AG04450 (cell line): ENCODE data around the gene SMYD1. TPM values are rescaled to one million over a fixed set of nuclear protein-coding genes. Genes with fewer than 3 reads are reported as not detected.
"Not testable (repeated sequence)": the region's sequence is repeated elsewhere in the genome, so short reads cannot be mapped to it uniquely, and the experiment has no call there.

Source experiments
- CTCF ChIA-PET: fragments of 300-600, 350-600 bp; formaldehyde crosslinking; extraction: SDS; loops from one replicate; lab custom pipeline; 2022; ENCODE audit warnings: antibody characterized with exemption, inconsistent platforms; lab: Charles Lee
- POLR2A ChIA-PET: fragments of 350-600 bp; formaldehyde crosslinking; extraction: SDS; loops from one replicate; lab custom pipeline; 2021; ENCODE audit warnings: antibody characterized with exemption, inconsistent platforms; lab: Yijun Ruan, JAX
- DNase-seq: peaks from one replicate; pipeline ENCODE4 v3.0.0-alpha.2; 2011; ENCODE audit warnings: low read depth, low spot score
- H3K27ac ChIP-seq: one replicate; pipeline ENCODE4 v1.5.1; 2012; ENCODE audit warnings: low read depth, low read length, control low read depth
- H3K27me3 ChIP-seq: one replicate; pipeline ENCODE4 v1.6.0; 2012; ENCODE audit warnings: low read length; ENCODE audit not compliant: control insufficient read depth, insufficient read depth
- H3K4me3 ChIP-seq: 2 replicates; pipeline ENCODE4 v1.5.1; 2011; ENCODE audit warnings: mild to moderate bottlenecking, low read depth, low read length, control low read depth
- H3K9me3 ChIP-seq: 2 replicates; pipeline ENCODE4 v1.5.1; 2012; ENCODE audit warnings: low read length; ENCODE audit not compliant: control insufficient read depth, insufficient read depth
- CTCF ChIP-seq: IDR thresholded peaks from 2 replicates; pipeline ENCODE4 v1.5.1; 2011; ENCODE audit warnings: low read depth, low read length, control low read depth, inconsistent platforms
- polyA plus RNA-seq: library from polyadenylated mRNA; depleted of rRNA; stranded (reverse); fragments of >200 nt; gene quantifications from 2 replicates; pipeline ENCODE4 v1.2.3, GENCODE V29; 2011

Gene SMYD1
- polyA plus RNA-seq, 1 experiment = not detected

GRCh38 chr2:88036606-88037005, 31.0 kb upstream of the SMYD1 start:
- Histone ChIP-seq H3K27ac (no peak overlapping the region), H3K27me3 (no peaks in the 10 kb centered on the region), H3K9me3 (no peaks in the 10 kb centered on the region), H3K4me3 (no peak overlapping the region)
- DNase-seq = no peak
- ChIA-PET CTCF (no interaction called here), POLR2A (no interaction called here)
- no peak for TF ChIP-seq CTCF

GRCh38 chr2:88038263-88039105, 29.1 kb upstream of the SMYD1 start:
- Histone ChIP-seq H3K27me3 (no peaks in the 10 kb centered on the region), H3K9me3 (no peaks in the 10 kb centered on the region), H3K27ac (peak overlapping the region; percentile 84), H3K4me3 (no peak overlapping the region)
- no peak for TF ChIP-seq CTCF
- ChIA-PET POLR2A (interaction anchor here (0.7 to 1.5 kb wide), 3 partner anchors 16 to 23 kb away, joined by 3 to 6 read pairs (median 4); partner anchors contain the start of gene RNU2-63P), CTCF (interaction anchor here (1.6 to 3.1 kb wide), 2 partner anchors 22 kb away, joined by 5 to 15 read pairs; no protein-coding TSS in a partner anchor)
- DNase-seq = peak; percentile 84

- CTCF ChIA-PET = interaction anchor here (0.7 kb wide), 1 partner anchor 1297 kb away, joined by 3 read pairs; no protein-coding TSS in a partner anchor
- Histone ChIP-seq H3K9me3 (no peaks in the 10 kb centered on the region), H3K27ac (no peak overlapping the region), H3K27me3 (no peaks in the 10 kb centered on the region), H3K4me3 (no peak overlapping the region)
- POLR2A ChIA-PET = no interaction called here
- no peak for TF ChIP-seq CTCF
- DNase-seq = no peak
Measured at GRCh38 chr2:88042476-88042875, 25.1 kb upstream of the SMYD1 start.

GRCh38 chr2:88045561-88045960, 22.1 kb upstream of the SMYD1 start:
- DNase-seq, H3K27ac ChIP-seq, POLR2A ChIA-PET, H3K9me3 ChIP-seq, H3K4me3 ChIP-seq, H3K27me3 ChIP-seq: not testable (repeated sequence)
- CTCF ChIA-PET = interaction anchor here (0.9 to 1.0 kb wide), 2 partner anchors 15 to 146 kb away, joined by 3 to 7 read pairs; no protein-coding TSS in a partner anchor

- CTCF ChIA-PET = interaction anchor here (1.0 to 6.8 kb wide), 2 partner anchors 12 to 16 kb away, joined by 3 to 58 read pairs; no protein-coding TSS in a partner anchor
- Histone ChIP-seq H3K9me3 (no peaks in the 10 kb centered on the region), H3K27ac (no peak overlapping the region), H3K4me3 (no peak overlapping the region), H3K27me3 (no peaks in the 10 kb centered on the region)
- TF ChIP-seq CTCF = no peak
- POLR2A ChIA-PET = no interaction called here
- no peak for DNase-seq
Measured at GRCh38 chr2:88048541-88048940, 19.1 kb upstream of the SMYD1 start.
